B cell (primary cell): ENCODE results near the gene BCL11A.

Experiments
- EZH2 ChIP-seq: IDR thresholded peaks from 2 replicates; pipeline ENCODE4 v1.6.1; 2012; ENCODE audit warnings: borderline replicate concordance, low read depth, mild to moderate bottlenecking, moderate library complexity, low read length; ENCODE audit not compliant: insufficient read depth, poor library complexity, severe bottlenecking
- TF ChIP-seq, protein P1 (sequence below): fragments of 200-600 bp; IDR thresholded peaks from one replicate; pipeline ENCODE4 v1.8.0; 2022; ENCODE audit warnings: antibody characterized with exemption, mild to moderate bottlenecking

DNA sequence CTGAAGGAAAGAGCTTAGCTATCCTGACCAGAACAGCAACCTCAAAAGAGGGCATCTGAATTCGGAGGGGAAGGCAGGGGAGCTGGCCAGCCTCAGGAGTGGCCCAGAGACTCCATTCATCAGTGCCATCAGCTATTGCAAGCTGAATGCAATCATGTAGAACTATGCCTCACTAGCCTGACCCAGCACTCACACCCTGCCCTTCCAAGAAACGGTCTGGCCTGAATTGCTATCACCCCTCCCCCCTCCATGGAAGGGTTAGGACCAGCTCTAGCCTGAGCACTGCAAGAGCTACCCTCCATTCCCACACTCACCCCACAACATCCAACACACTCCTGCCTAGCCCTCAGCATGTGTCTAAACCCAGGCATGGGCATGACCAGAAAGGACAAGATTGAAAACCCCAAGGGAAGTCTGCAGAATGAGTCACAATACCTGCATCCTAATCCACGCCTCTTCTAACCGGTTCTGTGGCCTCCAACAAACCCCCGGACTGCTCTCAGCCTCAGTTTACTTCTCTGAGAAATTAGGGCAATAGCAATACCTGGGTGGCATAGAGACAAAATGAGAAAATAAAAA is 120.3 kb downstream of the BCL11A start:
- TF ChIP-seq, protein P1, sequence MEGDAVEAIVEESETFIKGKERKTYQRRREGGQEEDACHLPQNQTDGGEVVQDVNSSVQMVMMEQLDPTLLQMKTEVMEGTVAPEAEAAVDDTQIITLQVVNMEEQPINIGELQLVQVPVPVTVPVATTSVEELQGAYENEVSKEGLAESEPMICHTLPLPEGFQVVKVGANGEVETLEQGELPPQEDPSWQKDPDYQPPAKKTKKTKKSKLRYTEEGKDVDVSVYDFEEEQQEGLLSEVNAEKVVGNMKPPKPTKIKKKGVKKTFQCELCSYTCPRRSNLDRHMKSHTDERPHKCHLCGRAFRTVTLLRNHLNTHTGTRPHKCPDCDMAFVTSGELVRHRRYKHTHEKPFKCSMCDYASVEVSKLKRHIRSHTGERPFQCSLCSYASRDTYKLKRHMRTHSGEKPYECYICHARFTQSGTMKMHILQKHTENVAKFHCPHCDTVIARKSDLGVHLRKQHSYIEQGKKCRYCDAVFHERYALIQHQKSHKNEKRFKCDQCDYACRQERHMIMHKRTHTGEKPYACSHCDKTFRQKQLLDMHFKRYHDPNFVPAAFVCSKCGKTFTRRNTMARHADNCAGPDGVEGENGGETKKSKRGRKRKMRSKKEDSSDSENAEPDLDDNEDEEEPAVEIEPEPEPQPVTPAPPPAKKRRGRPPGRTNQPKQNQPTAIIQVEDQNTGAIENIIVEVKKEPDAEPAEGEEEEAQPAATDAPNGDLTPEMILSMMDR, result no peak
- TF ChIP-seq EZH2, result no peak
